Keratinocyte (primary cell): ENCODE data around the gene PIGQ. TPM values are rescaled to one million over a fixed set of nuclear protein-coding genes. Genes with fewer than 3 reads are reported as not detected.

Source experiments
- DNase-seq: peaks from one replicate; pipeline ENCODE4 v3.0.0-alpha.2; 2011; ENCODE audit warnings: low read depth, missing footprints, low spot score
- FAIRE-seq: peaks from 2 replicates; lab custom pipeline; 2011; peaks lifted over from hg19 to GRCh38; lab: Jason Lieb, UNC
- H2AFZ ChIP-seq: 2 replicates; pipeline ENCODE4 v1.6.0; 2012; ENCODE audit warnings: low read length, control low read depth, inconsistent platforms; ENCODE audit not compliant: control insufficient read depth
- H3K27ac ChIP-seq: 2 replicates; pipeline ENCODE4 v1.5.1; 2011; ENCODE audit warnings: low read length; ENCODE audit not compliant: control insufficient read depth, insufficient read depth
- H3K27me3 ChIP-seq: 3 replicates; pipeline ENCODE4 v1.6.0; 2011; ENCODE audit warnings: low read length; ENCODE audit not compliant: control insufficient read depth, insufficient read depth; ENCODE audit errors: extremely low read depth
- H3K36me3 ChIP-seq, 2 experiments: 2 replicates in 1 of 2; 3 replicates in 1 of 2; pipeline ENCODE4 v1.5.1; 2011; ENCODE audit warnings: low read length in 2 of 2, mild to moderate bottlenecking in 1 of 2; ENCODE audit not compliant: control insufficient read depth in 2 of 2, insufficient read depth in 2 of 2; ENCODE audit errors: extremely low read depth in 1 of 2
- H3K4me1 ChIP-seq: 3 replicates; pipeline ENCODE4 v1.5.1; 2011; ENCODE audit warnings: low read length; ENCODE audit not compliant: control insufficient read depth, insufficient read depth; ENCODE audit errors: extremely low read depth
- H3K4me2 ChIP-seq: 3 replicates; pipeline ENCODE4 v1.6.0; 2011; ENCODE audit warnings: low read depth, low read length; ENCODE audit not compliant: control insufficient read depth, insufficient read depth; ENCODE audit errors: extremely low read depth
- H3K4me3 ChIP-seq, 3 experiments: fragments of 200-600 bp in 1 of 3; sonication (generic) in 1 of 3; 2 replicates in 2 of 3; 3 replicates in 1 of 3; pipeline ENCODE4 v1.5.1; 2011 to 2016; ENCODE audit warnings: low read length in 3 of 3, mild to moderate bottlenecking in 3 of 3, control low read depth in 2 of 3, inconsistent platforms in 1 of 3, low read depth in 1 of 3, mixed read lengths in 1 of 3, mixed run types in 1 of 3, moderate library complexity in 1 of 3; ENCODE audit not compliant: control insufficient read depth in 2 of 3, insufficient read depth in 2 of 3; ENCODE audit errors: extremely low read depth in 1 of 3
- H3K79me2 ChIP-seq: 2 replicates; pipeline ENCODE4 v1.6.0; 2012; ENCODE audit warnings: low read length; ENCODE audit not compliant: control insufficient read depth, insufficient read depth
- H3K9ac ChIP-seq: 3 replicates; pipeline ENCODE4 v1.6.0; 2011; ENCODE audit warnings: low read length; ENCODE audit not compliant: control insufficient read depth, insufficient read depth; ENCODE audit errors: extremely low read depth
- H3K9me1 ChIP-seq: 3 replicates; pipeline ENCODE4 v1.6.0; 2011; ENCODE audit warnings: low read length; ENCODE audit not compliant: control insufficient read depth, insufficient read depth; ENCODE audit errors: extremely low read depth
- H3K9me3 ChIP-seq: 2 replicates; pipeline ENCODE4 v1.5.1; 2012; ENCODE audit warnings: low read depth, low read length; ENCODE audit not compliant: control insufficient read depth
- H4K20me1 ChIP-seq: 3 replicates; pipeline ENCODE4 v1.6.0; 2011; ENCODE audit warnings: low read length; ENCODE audit not compliant: control insufficient read depth, insufficient read depth; ENCODE audit errors: extremely low read depth
- CTCF ChIP-seq, 3 experiments: IDR thresholded peaks in 1 of 3; conservative IDR thresholded peaks in 1 of 3; optimal IDR thresholded peaks in 1 of 3; 2 replicates in 2 of 3; 3 replicates in 1 of 3; pipeline versions ENCODE3 to v1.5.1; 2011; ENCODE audit warnings: low read length in 3 of 3, mild to moderate bottlenecking in 3 of 3, moderate library complexity in 2 of 3, control low read depth in 1 of 3, inconsistent platforms in 1 of 3; ENCODE audit not compliant: insufficient read depth in 2 of 3; ENCODE audit errors: extremely low read depth in 1 of 3
- EZH2 ChIP-seq: IDR thresholded peaks from one replicate; pipeline ENCODE4 v1.6.1; 2012; ENCODE audit warnings: inconsistent platforms, mild to moderate bottlenecking, low read length, moderate library complexity
- dilution Hi-C: fragments of 300-500 bp; cut with MboI; formaldehyde crosslinking; loops from one replicate; pipeline ENCODE4 v1.7.0; 2020; ENCODE audit warnings: low sequenced_read_pairs; ENCODE audit not compliant: extremely low pct_ligation_motif_present
- polyA plus RNA-seq, 5 experiments: library from polyadenylated mRNA; depleted of rRNA in 3 of 5; stranded (reverse) in 3 of 5; stranded (forward) in 1 of 5; unstranded in 1 of 5; fragments of >200 nt; gene quantifications; 1 replicate in 1 of 5; 2 replicates in 3 of 5; 3 replicates in 1 of 5; pipeline versions ENCODE4 v1.2.1 to v1.2.3, GENCODE V29; 2011 to 2012; ENCODE audit warnings: missing spikeins in 2 of 5, low read depth in 1 of 5, low replicate concordance in 1 of 5

The PIGQ gene
- polyA plus RNA-seq, 1 donor (not counting 4 experiments of a cell fraction or from before 2014, with no cell fraction given) = 11.2 TPM

- Histone ChIP-seq H3K4me2 (no peak overlapping the region), H3K4me1 (peaks cover 3% of the 10 kb centered on the region), H3K9me3 (no peaks in the 10 kb centered on the region), H4K20me1 (no peaks in the 10 kb centered on the region), H3K27me3 (peaks cover 7% of the 10 kb centered on the region), H3K4me3 (no peak overlapping the region), H3K9ac (no peak overlapping the region), H3K36me3 (peaks cover 0 to 3% of the 10 kb centered on the region in 2 experiments), H3K27ac (no peak overlapping the region), H3K79me2 (no peaks in the 10 kb centered on the region), H2AFZ (no peak overlapping the region), H3K9me1 (no peaks in the 10 kb centered on the region)
- TF ChIP-seq EZH2 (no peak), CTCF (optimal IDR thresholded peaks at IDR 0.05 in 1 of 3, IDR thresholded peaks at IDR 0.05 in 1 of 3, conservative IDR thresholded peaks at IDR 0.05 in 1 of 3; ENCODE audit: extremely low read depth in 1 of 3, insufficient read depth in 2 of 3, low read length in 3 of 3) (no peak)
- dilution Hi-C loops = no loop called here
- DNase-seq (no peak), FAIRE-seq (no peak)
Observed at GRCh38 chr16:615122-615521, 45.4 kb downstream of the PIGQ start.

GRCh38 chr16:616733-617586 is 47.2 kb downstream of the PIGQ start:
- H2AFZ ChIP-seq = no peak overlapping the region
- peaks cover 0 to 3% of the 10 kb centered on the region in 2 experiments for H3K36me3 ChIP-seq
- no peak for DNase-seq
- H3K4me1 ChIP-seq = peaks cover 12% of the 10 kb centered on the region
- H3K27ac ChIP-seq = no peak overlapping the region
- peaks cover 9% of the 10 kb centered on the region for H4K20me1 ChIP-seq
- FAIRE-seq = no peak
- no peak overlapping the region for H3K9ac ChIP-seq
- H3K79me2 ChIP-seq = no peaks in the 10 kb centered on the region
- H3K27me3 ChIP-seq = peaks cover 21% of the 10 kb centered on the region
- no peak overlapping the region for H3K4me2 ChIP-seq
- H3K9me3 ChIP-seq = no peaks in the 10 kb centered on the region
- H3K4me3 ChIP-seq = no peak overlapping the region
- no peak for TF ChIP-seq EZH2
- TF ChIP-seq CTCF (optimal IDR thresholded peaks at IDR 0.05 in 1 of 3, IDR thresholded peaks at IDR 0.05 in 1 of 3, conservative IDR thresholded peaks at IDR 0.05 in 1 of 3; ENCODE audit: extremely low read depth in 1 of 3, insufficient read depth in 2 of 3, low read length in 3 of 3) = no peak
- dilution Hi-C loops = no loop called here
- H3K9me1 ChIP-seq = no peaks in the 10 kb centered on the region
